SK-N-SH (cell line): ENCODE results near the gene GGA2. TPM values are rescaled to one million over a fixed set of nuclear protein-coding genes. Genes with fewer than 3 reads are reported as not detected.

Experiments used
- CTCF ChIA-PET: fragments of 300-600, 350-600 bp; formaldehyde crosslinking; extraction: SDS; loops from one replicate; lab custom pipeline; 2021; lab: Yijun Ruan, JAX
- POLR2A ChIA-PET: fragments of 350-600 bp; sonication (Branson Sonifier 250); formaldehyde crosslinking; extraction: SDS; loops from one replicate; lab custom pipeline; 2020; ENCODE audit warnings: antibody characterized with exemption, inconsistent platforms; lab: Yijun Ruan, JAX
- DNase-seq: peaks from one replicate; pipeline ENCODE4 v3.0.0; 2012
- H2AFZ ChIP-seq: fragments of 200-600 bp; sonication (generic); 2 replicates; pipeline ENCODE4 v1.8.1; 2016; ENCODE audit warnings: antibody characterized with exemption, mild to moderate bottlenecking, low read depth
- H3F3A ChIP-seq: fragments of 200-600 bp; sonication (generic); replicated peaks from 2 replicates; pipeline ENCODE3; 2016; ENCODE audit warnings: antibody characterized with exemption, mild to moderate bottlenecking; ENCODE audit not compliant: insufficient read depth
- H3K27ac ChIP-seq, 2 experiments: fragments of 200-500 bp in 1 of 2; fragments of 200-600 bp in 1 of 2; sonication (Bioruptor generic) in 1 of 2; sonication (generic), shearing (Covaris generic) in 1 of 2; 2 replicates each; pipeline versions ENCODE4 v1.5.1 to v1.6.1; 2014 to 2016; ENCODE audit warnings: low read depth in 2 of 2, inconsistent platforms in 1 of 2, low read length in 1 of 2, mild to moderate bottlenecking in 1 of 2, mixed read lengths in 1 of 2
- H3K27me3 ChIP-seq: fragments of 200-600 bp; sonication (generic), shearing (Covaris generic); 2 replicates; pipeline ENCODE4 v1.6.1; 2016; ENCODE audit warnings: mixed run types; ENCODE audit not compliant: insufficient read depth
- H3K36me3 ChIP-seq, 2 experiments: fragments of 200-500 bp in 1 of 2; fragments of 200-600 bp in 1 of 2; sonication (Bioruptor generic) in 1 of 2; sonication (generic) in 1 of 2; replicated peaks in 1 of 2; 2 replicates each; pipeline versions ENCODE3 to v1.5.1; 2014 to 2016; ENCODE audit warnings: low read length in 1 of 2, mild to moderate bottlenecking in 1 of 2; ENCODE audit not compliant: insufficient read depth in 2 of 2, control insufficient read depth in 1 of 2
- H3K4me1 ChIP-seq, 2 experiments: fragments of 200-500 bp in 1 of 2; fragments of 200-600 bp in 1 of 2; sonication (Bioruptor generic) in 1 of 2; sonication (generic), shearing (Covaris generic) in 1 of 2; 2 replicates each; pipeline versions ENCODE4 v1.5.1 to v1.6.1; 2014 to 2016; ENCODE audit warnings: low read depth in 1 of 2, low read length in 1 of 2, mixed run types in 1 of 2; ENCODE audit not compliant: insufficient read depth in 2 of 2, control insufficient read depth in 1 of 2
- H3K4me2 ChIP-seq: fragments of 200-600 bp; sonication (generic), shearing (Covaris generic); 2 replicates; pipeline ENCODE4 v1.6.1; 2017; ENCODE audit warnings: mixed run types
- H3K4me3 ChIP-seq, 2 experiments: fragments of 200-500 bp in 1 of 2; fragments of 200-600 bp in 1 of 2; sonication (Bioruptor generic) in 1 of 2; sonication (generic), shearing (Covaris generic) in 1 of 2; 2 replicates each; pipeline versions ENCODE4 v1.5.1 to v1.8.1; 2014 to 2016; ENCODE audit warnings: low read depth in 2 of 2, inconsistent platforms in 1 of 2, low read length in 1 of 2, mild to moderate bottlenecking in 1 of 2, mixed read lengths in 1 of 2, moderate library complexity in 1 of 2
- H3K79me2 ChIP-seq: fragments of 200-600 bp; sonication (generic); 2 replicates; pipeline ENCODE4 v1.8.1; 2017; ENCODE audit warnings: mild to moderate bottlenecking; ENCODE audit not compliant: insufficient read depth
- H3K9ac ChIP-seq: fragments of 200-600 bp; sonication (generic); 2 replicates; pipeline ENCODE4 v1.6.1; 2017; ENCODE audit warnings: mixed run types
- H3K9me2 ChIP-seq: fragments of 200-600 bp; sonication (generic); 2 replicates; pipeline ENCODE4 v1.6.1; 2017; ENCODE audit warnings: mixed run types
- H3K9me3 ChIP-seq: fragments of 200-600 bp; sonication (generic); 2 replicates; pipeline ENCODE4 v1.6.1; 2017; ENCODE audit warnings: mixed run types, mild to moderate bottlenecking, moderate library complexity
- H4K20me1 ChIP-seq: fragments of 200-600 bp; sonication (generic); 2 replicates; pipeline ENCODE4 v1.6.1; 2017; ENCODE audit warnings: mild to moderate bottlenecking, mixed run types; ENCODE audit not compliant: insufficient read depth
- CTCF ChIP-seq: fragments of 200-600 bp; sonication (generic); IDR thresholded peaks from 2 replicates; pipeline ENCODE4 v1.6.1; 2017; ENCODE audit warnings: antibody characterized with exemption, mild to moderate bottlenecking, moderate library complexity
- ELF1 ChIP-seq: IDR thresholded peaks from 2 replicates; pipeline ENCODE4 v1.4.0; 2012
- FOXJ3 ChIP-seq: sonication (generic); formaldehyde crosslinking; IDR thresholded peaks from 2 replicates; pipeline ENCODE4 v1.5.1; 2020; ENCODE audit warnings: mild to moderate bottlenecking, missing genetic modification reagents
- GABPA ChIP-seq: IDR thresholded peaks from 2 replicates; pipeline ENCODE4 v1.4.0; 2012; ENCODE audit warnings: low read depth, mild to moderate bottlenecking
- GATA2 ChIP-seq: sonication (generic); formaldehyde crosslinking; IDR thresholded peaks from 2 replicates; pipeline ENCODE4 v1.5.0; 2020; ENCODE audit warnings: mild to moderate bottlenecking, missing genetic modification reagents
- NRF1 ChIP-seq: IDR thresholded peaks from 2 replicates; pipeline ENCODE4 v1.6.1; 2012; ENCODE audit warnings: low read depth, mild to moderate bottlenecking, low read length
- POLR2AphosphoS5 ChIP-seq: IDR thresholded peaks from 2 replicates; pipeline ENCODE4 v1.6.1; 2012; ENCODE audit warnings: low read depth, low read length
- SIN3A ChIP-seq: IDR thresholded peaks from 2 replicates; pipeline ENCODE4 v1.6.1; 2012; ENCODE audit warnings: low read depth, mild to moderate bottlenecking, low read length, moderate library complexity, borderline replicate concordance
- TAF1 ChIP-seq: IDR thresholded peaks from 2 replicates; pipeline ENCODE4 v1.6.1; 2012; ENCODE audit warnings: low read depth, mild to moderate bottlenecking, low read length, moderate library complexity, borderline replicate concordance
- YY1 ChIP-seq: IDR thresholded peaks from 2 replicates; pipeline ENCODE4 v1.4.0; 2012; ENCODE audit warnings: low read depth, mild to moderate bottlenecking
- WGBS: methylation state at CpG from one replicate; pipeline ENCODE4 v1.1.6; 2017; ENCODE audit warnings: low lambda C conversion rate; 5-methylcytosine and 5-hydroxymethylcytosine counted together
- polyA plus RNA-seq, 3 experiments: library from polyadenylated mRNA; depleted of rRNA; stranded (reverse); fragments of >200 nt; gene quantifications; 2 replicates each; pipeline ENCODE4 v1.2.3, GENCODE V29; 2012
- TF ChIP-seq, protein P1 (sequence below): fragments of 150-350 bp; IDR thresholded peaks from 2 replicates; pipeline ENCODE4 v1.6.1; 2016; ENCODE audit warnings: mild to moderate bottlenecking, low read depth, low read length
- TF ChIP-seq, protein P2 (sequence below): IDR thresholded peaks from 2 replicates; pipeline ENCODE4 v1.4.0; 2012; ENCODE audit warnings: low read depth, borderline replicate concordance
- TF ChIP-seq, protein P3 (sequence below): fragments of 150-350 bp; IDR thresholded peaks from 2 replicates; pipeline ENCODE4 v1.6.1; 2017; ENCODE audit warnings: antibody characterized with exemption, low read length, low read depth, borderline replicate concordance
- TF ChIP-seq, protein P4 (sequence below): IDR thresholded peaks from 2 replicates; pipeline ENCODE4 v1.4.0; 2012; ENCODE audit warnings: low read depth

Gene GGA2
- polyA plus RNA-seq, 1 of the 3 experiments (the other 2 are of a cell fraction), result 23.4 TPM

DNA sequence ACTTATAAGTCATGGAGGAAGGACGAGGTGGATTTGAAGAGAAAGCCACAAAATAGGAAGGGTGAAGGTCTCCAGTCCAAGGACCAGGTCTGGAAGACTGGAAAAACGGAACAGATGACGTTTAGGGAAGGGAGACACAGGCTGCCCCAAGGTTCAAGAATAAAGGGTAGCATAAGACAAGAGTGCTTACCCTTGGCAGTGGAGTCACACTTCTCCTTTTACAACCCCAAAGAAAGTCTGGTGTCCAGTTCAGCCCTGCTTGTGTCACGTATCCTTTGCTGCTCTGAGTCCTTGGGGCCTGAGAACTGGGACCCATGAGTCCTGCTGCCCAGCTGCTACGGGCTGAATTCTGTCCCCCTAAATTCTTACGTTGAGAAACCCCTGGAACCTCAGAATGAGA is 13.0 kb upstream of the GGA2 start:
- H3F3A ChIP-seq, result no peaks in the 10 kb centered on the region
- H2AFZ ChIP-seq, result no peak overlapping the region
- H3K4me2 ChIP-seq, result no peak overlapping the region
- no peaks in the 10 kb centered on the region for H3K27me3 ChIP-seq
- no peaks in the 10 kb centered on the region for H3K9me2 ChIP-seq
- H4K20me1 ChIP-seq, result no peaks in the 10 kb centered on the region
- WGBS, result 94% methylated on average over 6 of the region's 6 CpGs
- H3K4me1 ChIP-seq, result no peaks in the 10 kb centered on the region
- no peak overlapping the region for H3K9ac ChIP-seq
- H3K36me3 ChIP-seq, result peaks cover 32 to 42% of the 10 kb centered on the region in 2 experiments
- H3K9me3 ChIP-seq, result no peaks in the 10 kb centered on the region
- H3K4me3 ChIP-seq, result no peak overlapping the region
- ChIA-PET POLR2A (no interaction called here), CTCF (no interaction called here)
- H3K27ac ChIP-seq, result no peak overlapping the region
- TF ChIP-seq YY1 (no peak), GABPA (no peak), POLR2AphosphoS5 (no peak), TAF1 (no peak)
- DNase-seq, result no peak
- no peaks in the 10 kb centered on the region for H3K79me2 ChIP-seq

- Histone ChIP-seq H3K9ac (no peak overlapping the region), H3K79me2 (no peaks in the 10 kb centered on the region), H3K4me1 (no peaks in the 10 kb centered on the region), H2AFZ (no peak overlapping the region), H3K9me2 (no peaks in the 10 kb centered on the region), H3K9me3 (no peaks in the 10 kb centered on the region), H3K27me3 (no peaks in the 10 kb centered on the region)
- DNase-seq, result no peak
- POLR2A ChIA-PET, result no interaction called here
- CTCF ChIA-PET, result interaction anchor here (1.2 kb wide), 1 partner anchor 10 kb away, joined by 4 read pairs; no protein-coding TSS in a partner anchor
- no peak for TF ChIP-seq GATA2 (CRISPR knock-in tag)
- TF ChIP-seq, protein P1, sequence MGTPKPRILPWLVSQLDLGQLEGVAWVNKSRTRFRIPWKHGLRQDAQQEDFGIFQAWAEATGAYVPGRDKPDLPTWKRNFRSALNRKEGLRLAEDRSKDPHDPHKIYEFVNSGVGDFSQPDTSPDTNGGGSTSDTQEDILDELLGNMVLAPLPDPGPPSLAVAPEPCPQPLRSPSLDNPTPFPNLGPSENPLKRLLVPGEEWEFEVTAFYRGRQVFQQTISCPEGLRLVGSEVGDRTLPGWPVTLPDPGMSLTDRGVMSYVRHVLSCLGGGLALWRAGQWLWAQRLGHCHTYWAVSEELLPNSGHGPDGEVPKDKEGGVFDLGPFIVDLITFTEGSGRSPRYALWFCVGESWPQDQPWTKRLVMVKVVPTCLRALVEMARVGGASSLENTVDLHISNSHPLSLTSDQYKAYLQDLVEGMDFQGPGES, result no peak
- TF ChIP-seq FOXJ3 (CRISPR knock-in tag), result no peak
- TF ChIP-seq, all 33 proteins: peak for 0
- Histone ChIP-seq H4K20me1 (no peaks in the 10 kb centered on the region), H3F3A (no peaks in the 10 kb centered on the region), H3K4me3 (no peak overlapping the region), H3K36me3 (peaks cover 27 to 34% of the 10 kb centered on the region in 2 experiments), H3K27ac (no peak overlapping the region), H3K4me2 (no peak overlapping the region)
- 97% methylated on average over 4 of the region's 4 CpGs for WGBS
Measured at GRCh38 chr16:23521965-23522364, 11.7 kb upstream of the GGA2 start.

- no peak overlapping the region for H3K4me2 ChIP-seq
- H3K9ac ChIP-seq, result no peak overlapping the region
- no peaks in the 10 kb centered on the region for H3K79me2 ChIP-seq
- no peaks in the 10 kb centered on the region for H4K20me1 ChIP-seq
- no peak overlapping the region for H3K27ac ChIP-seq
- H3K27me3 ChIP-seq, result no peaks in the 10 kb centered on the region
- H3K4me1 ChIP-seq, result no peaks in the 10 kb centered on the region
- no peaks in the 10 kb centered on the region for H3K9me3 ChIP-seq
- H3K4me3 ChIP-seq, result no peak overlapping the region
- no peak overlapping the region for H2AFZ ChIP-seq
- peaks cover 27 to 33% of the 10 kb centered on the region in 2 experiments for H3K36me3 ChIP-seq
- ChIA-PET POLR2A (no interaction called here), CTCF (interaction anchor here (1.2 kb wide), 1 partner anchor 11 kb away, joined by 4 read pairs; no protein-coding TSS in a partner anchor)
- no peak for DNase-seq
- H3K9me2 ChIP-seq, result no peaks in the 10 kb centered on the region
- no peaks in the 10 kb centered on the region for H3F3A ChIP-seq
- TF ChIP-seq, protein P2, sequence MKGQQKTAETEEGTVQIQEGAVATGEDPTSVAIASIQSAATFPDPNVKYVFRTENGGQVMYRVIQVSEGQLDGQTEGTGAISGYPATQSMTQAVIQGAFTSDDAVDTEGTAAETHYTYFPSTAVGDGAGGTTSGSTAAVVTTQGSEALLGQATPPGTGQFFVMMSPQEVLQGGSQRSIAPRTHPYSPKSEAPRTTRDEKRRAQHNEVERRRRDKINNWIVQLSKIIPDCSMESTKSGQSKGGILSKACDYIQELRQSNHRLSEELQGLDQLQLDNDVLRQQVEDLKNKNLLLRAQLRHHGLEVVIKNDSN, result no peak
- TF ChIP-seq, protein P3, sequence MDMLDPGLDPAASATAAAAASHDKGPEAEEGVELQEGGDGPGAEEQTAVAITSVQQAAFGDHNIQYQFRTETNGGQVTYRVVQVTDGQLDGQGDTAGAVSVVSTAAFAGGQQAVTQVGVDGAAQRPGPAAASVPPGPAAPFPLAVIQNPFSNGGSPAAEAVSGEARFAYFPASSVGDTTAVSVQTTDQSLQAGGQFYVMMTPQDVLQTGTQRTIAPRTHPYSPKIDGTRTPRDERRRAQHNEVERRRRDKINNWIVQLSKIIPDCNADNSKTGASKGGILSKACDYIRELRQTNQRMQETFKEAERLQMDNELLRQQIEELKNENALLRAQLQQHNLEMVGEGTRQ, result no peak
- TF ChIP-seq SIN3A, result no peak
- no peak for TF ChIP-seq CTCF
- TF ChIP-seq ELF1, result no peak
- no peak for TF ChIP-seq NRF1
- TF ChIP-seq, protein P4, sequence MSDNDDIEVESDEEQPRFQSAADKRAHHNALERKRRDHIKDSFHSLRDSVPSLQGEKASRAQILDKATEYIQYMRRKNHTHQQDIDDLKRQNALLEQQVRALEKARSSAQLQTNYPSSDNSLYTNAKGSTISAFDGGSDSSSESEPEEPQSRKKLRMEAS, result no peak
- 95% methylated on average over 4 of the region's 4 CpGs for WGBS
Measured at GRCh38 chr16:23521037-23521743, 10.9 kb upstream of the GGA2 start.
